HG02884 (cell line): Measurements from ENCODE around the gene AGBL4.

Experiments used
- ATAC-seq: cut with Tn5 transposase; IDR thresholded peaks from one replicate; pipeline ENCODE4 v1.9.1; 2021; ENCODE audit warnings: mild to moderate bottlenecking, moderate library complexity; ENCODE audit not compliant: unreplicated experiment

The AGBL4 gene

GRCh38 chr1:48568501-48568900 lies 1455.3 kb downstream of the AGBL4 start:
- no peak for ATAC-seq

- ATAC-seq, result no peak
Measured at GRCh38 chr1:48566492-48566891, 1457.3 kb downstream of the AGBL4 start.

- no peak for ATAC-seq
Measured at GRCh38 chr1:48563021-48563420, 1460.7 kb downstream of the AGBL4 start.

- ATAC-seq, result no peak
Measured at GRCh38 chr1:48561444-48561843, 1462.3 kb downstream of the AGBL4 start.

GRCh38 chr1:48560577-48560976 lies 1463.2 kb downstream of the AGBL4 start:
- ATAC-seq, result no peak

- no peak for ATAC-seq
Measured at GRCh38 chr1:48560116-48560515, 1463.6 kb downstream of the AGBL4 start.

- no peak for ATAC-seq
Measured at GRCh38 chr1:48558366-48558765, 1465.4 kb downstream of the AGBL4 start.

- no peak for ATAC-seq
Measured at GRCh38 chr1:48556186-48556850, 1467.4 kb downstream of the AGBL4 start.

- no peak for ATAC-seq
Measured at GRCh38 chr1:48555271-48555670, 1468.5 kb downstream of the AGBL4 start.

GRCh38 chr1:48552903-48553606 lies 1470.7 kb downstream of the AGBL4 start:
- no peak for ATAC-seq

- ATAC-seq, result peak; percentile 69
Measured at GRCh38 chr1:48552420-48552819, 1471.3 kb downstream of the AGBL4 start.

- ATAC-seq, result no peak
Measured at GRCh38 chr1:48548985-48549384, 1474.8 kb downstream of the AGBL4 start.

- no peak for ATAC-seq
Measured at GRCh38 chr1:48547561-48548220, 1476.1 kb downstream of the AGBL4 start.

GRCh38 chr1:48543854-48544253 lies 1479.9 kb downstream of the AGBL4 start:
- no peak for ATAC-seq

- no peak for ATAC-seq
Measured at GRCh38 chr1:48540587-48540986, 1483.2 kb downstream of the AGBL4 start.

- no peak for ATAC-seq
Measured at GRCh38 chr1:48536477-48536876, 1487.3 kb downstream of the AGBL4 start.

- no peak for ATAC-seq
Measured at GRCh38 chr1:48532976-48533375, 1490.8 kb downstream of the AGBL4 start.

GRCh38 chr1:48530727-48531351 lies 1492.9 kb downstream of the AGBL4 start:
- peak; percentile 84 for ATAC-seq

GRCh38 chr1:48527051-48527450 lies 1496.7 kb downstream of the AGBL4 start:
- no peak for ATAC-seq

- ATAC-seq, result no peak
Measured at GRCh38 chr1:48526008-48526710, 1497.6 kb downstream of the AGBL4 start.

GRCh38 chr1:48524892-48525467 lies 1498.8 kb downstream of the AGBL4 start:
- no peak for ATAC-seq
